ENCODE data around the gene CALM3.

DNA sequence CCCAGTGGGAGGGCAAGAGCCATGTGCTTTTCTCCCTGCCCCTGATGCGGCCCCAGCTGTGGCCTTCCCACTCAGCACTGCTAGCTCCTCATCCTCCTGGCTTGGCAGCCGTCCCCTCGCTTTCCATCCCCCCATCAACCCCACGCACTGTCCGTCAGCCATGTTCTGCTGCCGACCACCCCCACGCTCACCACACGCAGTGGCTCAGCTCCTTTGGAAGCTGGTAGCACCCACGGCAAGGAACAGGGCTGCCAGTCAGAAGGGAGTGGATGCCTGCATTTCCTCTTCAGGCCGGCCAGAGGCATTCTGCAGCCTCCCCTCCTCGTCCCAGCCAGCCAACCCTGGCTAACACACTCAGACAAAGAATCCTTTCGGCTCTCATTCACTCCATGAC lies 6.3 kb downstream of the CALM3 start:
- TF ChIP-seq, protein P1, sequence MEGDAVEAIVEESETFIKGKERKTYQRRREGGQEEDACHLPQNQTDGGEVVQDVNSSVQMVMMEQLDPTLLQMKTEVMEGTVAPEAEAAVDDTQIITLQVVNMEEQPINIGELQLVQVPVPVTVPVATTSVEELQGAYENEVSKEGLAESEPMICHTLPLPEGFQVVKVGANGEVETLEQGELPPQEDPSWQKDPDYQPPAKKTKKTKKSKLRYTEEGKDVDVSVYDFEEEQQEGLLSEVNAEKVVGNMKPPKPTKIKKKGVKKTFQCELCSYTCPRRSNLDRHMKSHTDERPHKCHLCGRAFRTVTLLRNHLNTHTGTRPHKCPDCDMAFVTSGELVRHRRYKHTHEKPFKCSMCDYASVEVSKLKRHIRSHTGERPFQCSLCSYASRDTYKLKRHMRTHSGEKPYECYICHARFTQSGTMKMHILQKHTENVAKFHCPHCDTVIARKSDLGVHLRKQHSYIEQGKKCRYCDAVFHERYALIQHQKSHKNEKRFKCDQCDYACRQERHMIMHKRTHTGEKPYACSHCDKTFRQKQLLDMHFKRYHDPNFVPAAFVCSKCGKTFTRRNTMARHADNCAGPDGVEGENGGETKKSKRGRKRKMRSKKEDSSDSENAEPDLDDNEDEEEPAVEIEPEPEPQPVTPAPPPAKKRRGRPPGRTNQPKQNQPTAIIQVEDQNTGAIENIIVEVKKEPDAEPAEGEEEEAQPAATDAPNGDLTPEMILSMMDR (conservative IDR thresholded peaks at IDR 0.05; ENCODE audit: low read depth, low read length), result no peak
- TF ChIP-seq RCOR1 (IDR thresholded peaks at IDR 0.05; ENCODE audit: insufficient replicate concordance, low read length), result no peak
- TF ChIP-seq MAFK (IDR thresholded peaks at IDR 0.05; ENCODE audit: low read depth, low read length), result no peak
- no peak for TF ChIP-seq POLR2A (IDR thresholded peaks at IDR 0.05; ENCODE audit: low read depth, low read length)
- TF ChIP-seq RFX5 (IDR thresholded peaks at IDR 0.05; ENCODE audit: low read depth, low read length), result no peak
- TF ChIP-seq, protein P2, sequence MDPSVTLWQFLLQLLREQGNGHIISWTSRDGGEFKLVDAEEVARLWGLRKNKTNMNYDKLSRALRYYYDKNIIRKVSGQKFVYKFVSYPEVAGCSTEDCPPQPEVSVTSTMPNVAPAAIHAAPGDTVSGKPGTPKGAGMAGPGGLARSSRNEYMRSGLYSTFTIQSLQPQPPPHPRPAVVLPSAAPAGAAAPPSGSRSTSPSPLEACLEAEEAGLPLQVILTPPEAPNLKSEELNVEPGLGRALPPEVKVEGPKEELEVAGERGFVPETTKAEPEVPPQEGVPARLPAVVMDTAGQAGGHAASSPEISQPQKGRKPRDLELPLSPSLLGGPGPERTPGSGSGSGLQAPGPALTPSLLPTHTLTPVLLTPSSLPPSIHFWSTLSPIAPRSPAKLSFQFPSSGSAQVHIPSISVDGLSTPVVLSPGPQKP (IDR thresholded peaks at IDR 0.05; ENCODE audit: borderline replicate concordance, low read depth, low read length), result no peak

Data from IMR-90 (cell line).